HG03175 (cell line): ENCODE measurements around the gene VCPKMT.
A peak's percentile ranks its signal among the peaks of the same experiment; 100 is the strongest.

Experiments used
- ATAC-seq: cut with Tn5 transposase; IDR thresholded peaks from one replicate; pipeline ENCODE4 v1.9.1; 2021; ENCODE audit warnings: mild to moderate bottlenecking, moderate library complexity; ENCODE audit not compliant: unreplicated experiment

Gene VCPKMT

GRCh38 chr14:50116181-50116956 lies at the start of gene VCPKMT:
VCPKMT (minus strand) TSS chr14:50116572; CDS start chr14:50116552, 20 bp downstream.
- peak; percentile 98 for ATAC-seq

- ATAC-seq = no peak
Observed at GRCh38 chr14:50156111-50156510, 39.7 kb upstream of the VCPKMT start.

GRCh38 chr14:50148799-50149198 lies 32.4 kb upstream of the VCPKMT start:
- ATAC-seq = no peak

DNA sequence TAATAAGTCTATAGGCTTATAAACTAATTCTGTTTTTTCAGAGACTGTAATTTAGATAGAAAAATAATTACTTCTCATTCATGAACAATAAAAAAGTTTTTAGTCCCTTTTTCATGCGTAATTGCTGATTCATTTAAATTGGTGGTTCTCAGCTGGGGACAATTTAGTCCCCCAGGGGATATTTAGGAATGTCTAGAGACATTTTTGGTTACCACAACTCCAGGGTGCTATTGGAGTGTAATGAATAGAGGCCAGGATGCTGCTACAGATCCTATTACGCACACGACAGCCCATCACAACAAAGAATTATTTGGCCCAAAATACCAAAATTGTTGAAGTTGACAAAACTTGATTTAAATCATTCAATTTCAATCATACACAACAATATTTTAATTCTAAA lies 22.8 kb upstream of the VCPKMT start:
- no peak for ATAC-seq

- no peak for ATAC-seq
Observed at GRCh38 chr14:50127802-50128201, 11.4 kb upstream of the VCPKMT start.

DNA sequence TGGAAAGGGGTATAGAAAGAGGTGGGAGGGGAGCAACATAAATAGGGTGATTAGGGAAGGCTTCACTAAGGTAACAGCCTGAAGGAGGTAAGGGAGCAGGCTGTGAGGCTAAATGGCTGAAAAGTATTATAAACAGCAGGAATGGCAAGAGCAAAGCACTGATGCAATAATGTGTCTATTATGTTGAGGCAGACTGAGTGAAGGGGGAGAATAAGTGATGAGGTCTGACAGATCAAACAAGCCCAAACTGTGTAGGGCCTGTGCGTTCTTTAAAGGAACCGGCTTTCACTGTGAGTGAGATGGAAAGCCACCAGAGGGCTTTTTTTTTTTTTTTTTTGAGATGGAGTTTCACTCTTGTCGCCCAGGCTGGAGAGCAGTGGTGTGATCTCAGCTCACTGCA lies 6.7 kb upstream of the VCPKMT start:
- no peak for ATAC-seq

GRCh38 chr14:50122291-50122690 lies 5.9 kb upstream of the VCPKMT start:
- ATAC-seq = no peak

DNA sequence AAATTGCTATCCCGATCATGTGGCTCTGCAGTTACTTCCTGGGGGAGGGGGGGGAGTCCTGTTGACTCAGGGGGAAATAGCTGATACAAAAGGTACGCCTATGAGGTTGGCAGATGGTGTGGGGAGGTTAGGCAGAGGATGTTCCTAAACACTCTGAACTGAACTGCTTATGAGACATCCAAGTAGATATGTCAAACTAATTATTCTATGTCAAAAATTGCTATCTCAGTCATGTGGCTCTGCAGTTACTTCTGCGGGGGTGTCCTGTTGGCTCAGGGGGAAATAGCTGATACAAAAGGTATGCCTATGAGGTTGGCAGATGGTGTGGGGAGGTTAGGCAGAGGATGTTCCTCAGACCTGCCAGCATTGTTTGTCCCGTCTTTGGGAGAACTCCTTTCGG lies 5.1 kb upstream of the VCPKMT start:
- ATAC-seq = no peak

- no peak for ATAC-seq
Observed at GRCh38 chr14:50117456-50117855, 1.1 kb upstream of the VCPKMT start.

- no peak for ATAC-seq
Observed at GRCh38 chr14:50116966-50117365, 594 bp upstream of the VCPKMT start.

DNA sequence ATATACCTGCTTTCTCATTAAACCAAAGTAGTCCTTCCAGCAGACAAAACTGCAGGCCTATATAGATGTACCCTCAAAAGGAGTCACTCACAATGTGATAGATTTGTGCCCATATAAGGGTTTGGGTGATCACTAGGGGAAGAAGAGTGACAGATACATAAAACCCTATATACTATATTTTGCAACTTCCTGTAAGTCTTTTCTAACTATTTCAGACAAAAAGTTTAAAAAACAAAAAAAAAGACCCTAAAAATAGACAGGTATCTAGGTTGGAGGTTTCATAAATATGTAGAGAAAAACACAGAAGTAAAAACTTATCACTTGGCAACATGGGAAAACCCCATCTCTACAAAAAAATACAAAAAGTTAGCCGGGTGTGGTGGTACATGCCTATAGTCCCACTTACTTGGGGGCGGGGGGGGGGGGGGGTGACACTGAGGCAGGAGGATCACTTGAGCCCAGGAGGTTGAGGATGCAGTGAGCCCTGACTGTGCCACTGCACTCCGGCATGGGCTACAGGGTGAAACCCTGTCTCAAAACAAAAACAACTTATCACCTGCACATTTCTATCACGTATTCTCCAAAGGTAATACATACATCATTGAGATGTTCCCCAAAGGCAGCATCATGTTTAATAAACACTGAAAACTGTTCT lies 2.9 kb downstream of the VCPKMT start:
- ATAC-seq = no peak

GRCh38 chr14:50110323-50111037 lies 5.9 kb downstream of the VCPKMT start:
- ATAC-seq = no peak

GRCh38 chr14:50109342-50109741 lies 7.0 kb downstream of the VCPKMT start:
- ATAC-seq = no peak

- no peak for ATAC-seq
Observed at GRCh38 chr14:50107850-50108249, 8.5 kb downstream of the VCPKMT start.

GRCh38 chr14:50106178-50106577 lies 10.2 kb downstream of the VCPKMT start:
- no peak for ATAC-seq

- no peak for ATAC-seq
Observed at GRCh38 chr14:50103558-50103957, 12.8 kb downstream of the VCPKMT start.

DNA sequence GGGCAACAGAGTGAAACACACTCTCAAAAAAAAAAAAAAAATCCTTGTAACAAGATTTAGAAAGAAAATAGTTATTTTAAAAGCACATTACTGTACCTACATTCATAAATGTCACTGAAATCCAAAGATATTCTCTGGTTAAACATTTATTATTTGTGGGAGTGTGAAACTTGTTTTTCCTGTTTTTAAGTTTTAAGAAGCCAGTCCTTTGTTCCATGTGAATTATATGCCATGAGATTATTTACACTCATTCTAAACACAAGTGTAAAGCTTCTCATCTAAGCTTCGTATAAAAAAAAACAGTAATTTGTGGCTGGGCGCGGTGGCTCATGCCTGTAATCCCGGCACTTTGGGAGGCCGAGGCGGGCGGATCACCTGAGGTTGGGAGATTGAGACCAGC lies 15.0 kb downstream of the VCPKMT start:
- no peak for ATAC-seq

DNA sequence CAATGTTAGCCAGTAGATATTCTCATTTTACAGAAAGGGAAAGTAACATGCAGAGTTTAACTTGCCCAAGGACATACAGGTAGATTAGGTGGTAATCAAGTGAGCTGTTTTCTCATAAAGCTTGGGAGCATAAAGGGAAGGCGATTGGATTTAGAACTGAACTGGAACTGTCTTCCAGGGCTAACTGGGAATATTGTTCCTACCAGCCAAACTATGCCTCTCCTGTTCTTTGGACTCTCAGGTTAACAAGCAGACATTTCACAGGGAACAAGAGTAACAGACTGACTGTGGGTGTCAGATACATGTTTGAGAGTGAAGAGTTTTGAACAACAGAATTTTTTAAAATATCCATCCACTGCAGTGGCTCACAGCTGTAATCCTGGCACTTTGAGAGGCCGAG lies 15.6 kb downstream of the VCPKMT start:
- no peak for ATAC-seq

GRCh38 chr14:50099335-50099734 lies 17.0 kb downstream of the VCPKMT start:
- no peak for ATAC-seq

- ATAC-seq = no peak
Observed at GRCh38 chr14:50095895-50096294, 20.5 kb downstream of the VCPKMT start.

DNA sequence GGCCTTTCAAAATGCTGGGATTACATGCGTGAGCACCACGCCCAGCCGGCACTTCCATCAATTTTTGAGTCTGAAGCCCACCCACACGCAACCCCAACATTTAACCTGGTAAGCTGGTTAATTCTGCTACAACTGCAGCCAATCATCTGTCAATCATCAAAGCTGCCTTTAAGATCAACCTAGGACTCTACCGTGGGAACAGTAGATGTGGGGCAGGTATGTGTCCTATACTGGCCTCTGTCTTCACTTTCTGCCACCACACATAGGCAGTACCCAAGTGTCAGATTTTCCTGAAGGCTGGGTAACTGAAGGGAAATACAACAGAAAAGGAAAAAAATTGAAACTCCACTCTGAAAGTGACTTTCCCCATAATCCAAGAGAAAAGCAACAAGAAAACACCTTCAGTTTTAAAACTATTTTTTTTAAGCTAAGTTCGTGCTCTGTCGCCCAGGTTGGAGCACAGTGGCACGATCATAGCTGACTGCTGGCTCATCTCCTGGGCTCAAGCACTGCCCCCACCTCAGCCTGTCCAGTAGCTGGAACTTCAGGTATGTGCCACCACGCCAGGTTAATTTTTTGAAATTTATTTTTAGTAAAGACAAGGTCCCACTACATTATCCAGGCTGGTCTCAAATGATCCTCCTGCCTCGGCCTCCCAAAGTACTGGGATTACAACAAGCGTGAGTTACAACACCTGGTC lies 22.2 kb downstream of the VCPKMT start:
- no peak for ATAC-seq
